Body of pancreas (tissue), 4 donors: ENCODE results near the gene VPS18.

ENCODE experiments used
- POLR2A ChIP-seq, 3 donors: fragments of 450-650 bp; IDR thresholded peaks; one replicate each; pipeline ENCODE4 v1.6.1; 2016; ENCODE audit warnings: antibody characterized with exemption in 3 of 3, mild to moderate bottlenecking in 2 of 3
- TF ChIP-seq, protein P1 (sequence below), 7 experiments: fragments of 450-650 bp in 4 of 7; fragments of 200-600 bp in 3 of 7; sonication (generic) in 3 of 7; IDR thresholded peaks; one replicate each; pipeline ENCODE4 v1.5.1; 2016 to 2019; ENCODE audit warnings: antibody characterized with exemption in 7 of 7

GRCh38 chr15:40854161-40854560 lies 40.1 kb upstream of the VPS18 start:
- TF ChIP-seq, protein P1, sequence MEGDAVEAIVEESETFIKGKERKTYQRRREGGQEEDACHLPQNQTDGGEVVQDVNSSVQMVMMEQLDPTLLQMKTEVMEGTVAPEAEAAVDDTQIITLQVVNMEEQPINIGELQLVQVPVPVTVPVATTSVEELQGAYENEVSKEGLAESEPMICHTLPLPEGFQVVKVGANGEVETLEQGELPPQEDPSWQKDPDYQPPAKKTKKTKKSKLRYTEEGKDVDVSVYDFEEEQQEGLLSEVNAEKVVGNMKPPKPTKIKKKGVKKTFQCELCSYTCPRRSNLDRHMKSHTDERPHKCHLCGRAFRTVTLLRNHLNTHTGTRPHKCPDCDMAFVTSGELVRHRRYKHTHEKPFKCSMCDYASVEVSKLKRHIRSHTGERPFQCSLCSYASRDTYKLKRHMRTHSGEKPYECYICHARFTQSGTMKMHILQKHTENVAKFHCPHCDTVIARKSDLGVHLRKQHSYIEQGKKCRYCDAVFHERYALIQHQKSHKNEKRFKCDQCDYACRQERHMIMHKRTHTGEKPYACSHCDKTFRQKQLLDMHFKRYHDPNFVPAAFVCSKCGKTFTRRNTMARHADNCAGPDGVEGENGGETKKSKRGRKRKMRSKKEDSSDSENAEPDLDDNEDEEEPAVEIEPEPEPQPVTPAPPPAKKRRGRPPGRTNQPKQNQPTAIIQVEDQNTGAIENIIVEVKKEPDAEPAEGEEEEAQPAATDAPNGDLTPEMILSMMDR (IDR thresholded peaks at IDR 0.05): no peak
- TF ChIP-seq POLR2A (IDR thresholded peaks at IDR 0.05): no peak
